ENCODE data around the gene TAF4B. TPM values are rescaled to one million over a fixed set of nuclear protein-coding genes. Genes with fewer than 3 reads are reported as not detected.
"Not testable (repeated sequence)": the region's sequence is repeated elsewhere in the genome, so short reads cannot be mapped to it uniquely, and the experiment has no call there.

TAF4B gene
- total RNA-seq, 2 donors from 2014 or later: 2.6 to 3.2 TPM

- no peak for DNase-seq
- no peak for ATAC-seq
- intact Hi-C loops (cut with DNase I, micrococcal nuclease): no loop called here
Observed at GRCh38 chr18:26287644-26288043, 61.4 kb downstream of the TAF4B start.

- intact Hi-C loops (cut with DNase I, micrococcal nuclease): no loop called here
- no peak for ATAC-seq
Observed at GRCh38 chr18:26290385-26290784, 64.1 kb downstream of the TAF4B start.

GRCh38 chr18:26293982-26294381 is 67.7 kb downstream of the TAF4B start:
- ATAC-seq: no peak
- no peak for DNase-seq
- intact Hi-C loops (cut with DNase I, micrococcal nuclease): no loop called here

More at GRCh38 chr18:26290385-26290784, 64.1 kb downstream of the TAF4B start:
- DNase-seq: no peak

GRCh38 chr18:26298107-26298506 is 71.9 kb downstream of the TAF4B start:
- DNase-seq: no peak
- intact Hi-C loops (cut with DNase I, micrococcal nuclease): no loop called here
- ATAC-seq: no peak

GRCh38 chr18:26301681-26302080 is 75.4 kb downstream of the TAF4B start:
- ATAC-seq (no peak), DNase-seq (no peak)
- intact Hi-C loops (cut with DNase I, micrococcal nuclease): no loop called here

GRCh38 chr18:26303222-26303621 is 77.0 kb downstream of the TAF4B start:
- DNase-seq; intact Hi-C loops (cut with DNase I, micrococcal nuclease); ATAC-seq: not testable (repeated sequence)

GRCh38 chr18:26304511-26304910 is 78.3 kb downstream of the TAF4B start:
- DNase-seq: no peak
- no peak for ATAC-seq
- intact Hi-C loops (cut with DNase I, micrococcal nuclease): no loop called here

GRCh38 chr18:26307161-26307773 is 81.0 kb downstream of the TAF4B start:
- intact Hi-C loops (cut with DNase I, micrococcal nuclease): no loop called here
- DNase-seq (no peak), ATAC-seq (peak; percentile 68)

- DNase-seq: no peak
- no peak for ATAC-seq
- intact Hi-C loops (cut with DNase I, micrococcal nuclease): no loop called here
Observed at GRCh38 chr18:26309281-26309680, 83.0 kb downstream of the TAF4B start.

GRCh38 chr18:26312199-26312598 is 86.0 kb downstream of the TAF4B start:
- DNase-seq: no peak
- ATAC-seq: no peak
- intact Hi-C loops (cut with DNase I, micrococcal nuclease): no loop called here

GRCh38 chr18:26317398-26317797 is 91.2 kb downstream of the TAF4B start:
- ATAC-seq (no peak), DNase-seq (no peak)
- intact Hi-C loops (cut with DNase I, micrococcal nuclease): no loop called here

- intact Hi-C loops (cut with DNase I, micrococcal nuclease): no loop called here
- ATAC-seq: no peak
Observed at GRCh38 chr18:26320686-26321085, 94.4 kb downstream of the TAF4B start.

GRCh38 chr18:26322890-26323653 is 96.8 kb downstream of the TAF4B start:
- ATAC-seq (peak; percentile 71), DNase-seq (no peak)
- intact Hi-C loops (cut with DNase I, micrococcal nuclease): no loop called here

More at GRCh38 chr18:26320686-26321085, 94.4 kb downstream of the TAF4B start:
- no peak for DNase-seq

- intact Hi-C loops (cut with DNase I, micrococcal nuclease): no loop called here
- DNase-seq: no peak
- ATAC-seq: no peak
Observed at GRCh38 chr18:26325771-26326170, 99.5 kb downstream of the TAF4B start.

- no peak for DNase-seq
- no peak for ATAC-seq
- intact Hi-C loops (cut with DNase I, micrococcal nuclease): no loop called here
Observed at GRCh38 chr18:26327062-26327461, 100.8 kb downstream of the TAF4B start.

GRCh38 chr18:26332991-26333390 is 106.7 kb downstream of the TAF4B start:
- ATAC-seq (no peak), DNase-seq (no peak)
- intact Hi-C loops (cut with DNase I, micrococcal nuclease): no loop called here

GRCh38 chr18:26335156-26335555 is 108.9 kb downstream of the TAF4B start:
- intact Hi-C loops (cut with DNase I, micrococcal nuclease): no loop called here
- ATAC-seq (no peak), DNase-seq (no peak)

- ATAC-seq (no peak), DNase-seq (no peak)
- intact Hi-C loops (cut with DNase I, micrococcal nuclease): no loop called here
Observed at GRCh38 chr18:26335571-26336487, 109.6 kb downstream of the TAF4B start.

GRCh38 chr18:26336572-26336971 is 110.3 kb downstream of the TAF4B start:
- intact Hi-C loops (cut with DNase I, micrococcal nuclease): no loop called here
- ATAC-seq (no peak), DNase-seq (no peak)

GRCh38 chr18:26342646-26343045 is 116.4 kb downstream of the TAF4B start:
- intact Hi-C loops (cut with DNase I, micrococcal nuclease): no loop called here
- ATAC-seq (no peak), DNase-seq (no peak)

All from left colon (tissue), 2 donors.